ENCODE data around the gene BCL6. TPM values are rescaled to one million over a fixed set of nuclear protein-coding genes. Genes with fewer than 3 reads are reported as not detected.

Gene BCL6
- total RNA-seq, 2 donors from 2014 or later: 25.8 to 29.7 TPM

- H3K27me3 Mint-ChIP-seq: no peaks in the 10 kb centered on the region
- DNase-seq: no peak
- H3K27ac Mint-ChIP-seq: no peak overlapping the region
These were observed 38.3 kb downstream of the BCL6 start for GRCh38 chr3:187706971-187707370.

DNA sequence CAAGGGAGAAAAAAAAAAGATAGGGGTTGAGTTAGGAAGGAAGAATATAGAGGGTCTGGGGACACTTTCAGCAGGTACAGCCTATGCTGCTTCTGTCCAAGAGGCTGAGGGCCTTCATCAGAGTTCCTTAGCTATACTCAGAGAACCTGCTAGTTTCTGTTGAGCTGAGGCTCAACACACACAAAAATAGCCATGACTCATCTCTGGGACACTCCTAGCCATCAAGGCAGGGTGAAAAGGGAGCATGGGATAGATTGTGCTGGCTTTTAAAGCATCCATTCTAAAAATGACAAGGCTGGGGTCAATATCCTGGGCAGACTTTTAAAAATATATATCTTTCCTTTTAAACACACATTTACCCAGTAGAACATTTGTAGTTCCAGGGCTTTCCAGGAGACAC is 40.1 kb downstream of the BCL6 start:
- no peak overlapping the region for H3K27ac Mint-ChIP-seq
- no peaks in the 10 kb centered on the region for H3K27me3 Mint-ChIP-seq
- ATAC-seq: no peak
- DNase-seq: no peak
- no peaks in the 10 kb centered on the region for H3K9me3 ChIP-seq (ENCODE audit: control insufficient read depth, low read length, poor library complexity, severe bottlenecking)
- H3K4me3 Mint-ChIP-seq: no peak overlapping the region
- no peaks in the 10 kb centered on the region for H3K4me1 Mint-ChIP-seq
- no peaks in the 10 kb centered on the region for H3K36me3 Mint-ChIP-seq (ENCODE audit: low read depth)

More at GRCh38 chr3:187706971-187707370, 38.3 kb downstream of the BCL6 start:
- no peak for ATAC-seq
- Mint-ChIP-seq H3K4me1 (no peaks in the 10 kb centered on the region), H3K36me3 (ENCODE audit: low read depth) (no peaks in the 10 kb centered on the region), H3K4me3 (no peak overlapping the region)
- no peaks in the 10 kb centered on the region for H3K9me3 ChIP-seq (ENCODE audit: control insufficient read depth, low read length, poor library complexity, severe bottlenecking)

DNA sequence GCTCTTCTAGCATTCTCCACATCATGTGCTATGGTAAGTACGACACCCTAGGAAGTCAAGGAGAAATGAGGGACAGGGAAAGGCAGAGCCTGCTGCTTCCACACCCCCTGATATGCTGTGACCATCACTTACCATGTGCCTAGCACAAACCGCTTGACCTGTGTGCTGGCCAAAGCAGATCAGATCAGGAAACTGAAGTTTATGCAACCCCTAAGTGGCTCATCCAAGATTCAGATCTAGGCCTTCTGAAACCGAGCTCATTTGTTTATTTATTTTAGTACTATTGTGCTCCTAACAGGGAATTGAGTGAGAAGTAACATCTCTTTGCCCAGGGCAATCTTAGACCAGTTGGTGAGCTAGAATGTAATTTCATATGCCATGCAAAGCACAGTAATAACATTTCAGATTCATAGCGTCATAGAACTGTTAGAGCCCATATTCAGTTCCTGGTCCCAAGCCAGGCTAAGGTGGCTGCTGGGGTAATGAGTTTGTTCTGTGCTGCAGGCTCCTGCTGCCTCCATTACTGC is 42.7 kb downstream of the BCL6 start, which contains the start of gene RTP2:
Gene RTP2, minus strand, starts transcription at position 51 of the 527 bp plus-strand sequence. CDS start 429 bp downstream, outside the sequence.
- Mint-ChIP-seq H3K4me1 (no peaks in the 10 kb centered on the region), H3K36me3 (ENCODE audit: low read depth) (no peaks in the 10 kb centered on the region), H3K27me3 (peaks cover 6% of the 10 kb centered on the region), H3K27ac (no peak within 1 kb of the TSS), H3K4me3 (no peak within 1 kb of the TSS)
- ATAC-seq: no peak
- H3K9me3 ChIP-seq (ENCODE audit: control insufficient read depth, low read length, poor library complexity, severe bottlenecking): no peaks in the 10 kb centered on the region
- no peak for DNase-seq

DNA sequence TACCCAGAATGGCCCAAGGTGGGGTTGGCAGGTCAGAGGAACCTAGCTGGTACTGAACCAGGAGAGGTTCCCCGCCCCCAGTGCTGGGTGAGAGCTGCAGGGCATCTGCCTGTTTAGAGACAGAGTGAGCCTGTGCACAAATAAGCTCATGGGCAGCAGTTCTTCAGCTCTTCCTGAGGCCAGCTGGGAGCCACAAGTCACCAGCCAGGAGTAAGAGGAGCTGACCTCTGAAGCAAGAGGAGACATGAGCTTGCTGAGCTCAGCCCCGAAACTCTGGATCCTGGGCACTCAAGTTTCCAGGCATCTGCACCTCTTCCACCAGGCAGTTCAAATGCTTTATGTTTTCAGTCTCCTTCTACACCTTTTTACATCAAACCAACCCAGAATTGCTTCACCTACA is 45.0 kb downstream of the BCL6 start:
- DNase-seq (no peak), ATAC-seq (no peak)
- Mint-ChIP-seq H3K4me1 (peaks cover 3% of the 10 kb centered on the region), H3K27ac (no peak overlapping the region), H3K36me3 (ENCODE audit: low read depth) (no peaks in the 10 kb centered on the region), H3K4me3 (no peak overlapping the region), H3K27me3 (peaks cover 20% of the 10 kb centered on the region)
- H3K9me3 ChIP-seq (ENCODE audit: control insufficient read depth, low read length, poor library complexity, severe bottlenecking): no peaks in the 10 kb centered on the region

DNA sequence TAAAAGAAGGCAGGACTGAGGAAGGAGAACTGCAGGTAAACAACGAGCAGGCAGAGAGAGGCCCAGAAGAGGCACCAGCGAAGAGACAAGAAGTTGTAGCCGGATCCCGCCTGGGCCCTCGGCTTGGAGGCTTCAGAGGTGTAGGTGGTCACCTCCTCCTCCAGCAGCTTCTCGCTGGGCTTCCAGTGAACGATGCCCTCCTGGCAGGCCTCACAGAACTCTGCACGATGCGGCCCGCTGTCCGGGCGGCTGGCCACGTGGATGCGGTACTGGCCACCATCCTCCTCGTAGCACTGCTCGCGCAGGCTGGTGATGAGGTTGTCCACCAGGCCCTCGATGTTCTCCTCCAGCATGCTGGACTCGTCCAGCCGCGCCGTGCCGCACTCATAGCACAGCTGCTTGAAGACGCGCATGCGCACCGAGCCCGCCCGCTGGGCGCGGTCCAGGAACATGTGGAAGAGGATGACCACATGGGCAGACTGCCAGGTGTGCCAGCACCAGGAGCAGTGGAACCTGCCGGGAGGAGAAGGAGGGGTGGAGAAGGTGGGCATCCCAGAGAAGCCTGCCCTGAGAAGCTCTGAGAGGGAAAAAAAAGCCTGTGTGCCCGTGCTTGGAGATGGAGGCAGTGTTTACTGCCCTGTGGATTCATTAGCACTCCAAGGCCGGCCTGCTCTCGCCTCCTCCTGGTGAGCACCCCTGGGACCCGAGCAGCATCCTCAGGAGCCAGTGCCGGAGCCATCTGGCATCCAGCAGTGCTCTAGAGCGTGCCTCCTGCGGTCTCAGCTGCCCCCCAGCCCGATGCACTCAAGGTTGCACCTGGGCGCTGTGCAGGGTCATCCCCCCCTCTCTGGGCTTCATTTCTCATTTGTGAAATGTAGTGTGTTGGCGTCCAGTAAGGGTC is 46.5 kb downstream of the BCL6 start:
- ATAC-seq (no peak), DNase-seq (no peak)
- H3K4me3 Mint-ChIP-seq: no peak overlapping the region
- peaks cover 4% of the 10 kb centered on the region for H3K36me3 Mint-ChIP-seq (ENCODE audit: low read depth)
- H3K27me3 Mint-ChIP-seq: peaks cover 34% of the 10 kb centered on the region
- H3K4me1 Mint-ChIP-seq: peaks cover 4% of the 10 kb centered on the region
- H3K9me3 ChIP-seq (ENCODE audit: control insufficient read depth, low read length, poor library complexity, severe bottlenecking): no peaks in the 10 kb centered on the region
- no peak overlapping the region for H3K27ac Mint-ChIP-seq

GRCh38 chr3:187696021-187696420 is 49.2 kb downstream of the BCL6 start:
- DNase-seq: no peak
- H3K27ac Mint-ChIP-seq: no peak overlapping the region
- ATAC-seq: no peak
- peaks cover 4% of the 10 kb centered on the region for H3K4me1 Mint-ChIP-seq
- H3K9me3 ChIP-seq (ENCODE audit: control insufficient read depth, low read length, poor library complexity, severe bottlenecking): no peaks in the 10 kb centered on the region
- H3K27me3 Mint-ChIP-seq: peaks cover 56% of the 10 kb centered on the region
- no peak overlapping the region for H3K4me3 Mint-ChIP-seq
- peaks cover 4% of the 10 kb centered on the region for H3K36me3 Mint-ChIP-seq (ENCODE audit: low read depth)

GRCh38 chr3:187695449-187695848 is 49.8 kb downstream of the BCL6 start:
- ATAC-seq: no peak
- peaks cover 61% of the 10 kb centered on the region for H3K27me3 Mint-ChIP-seq
- H3K4me3 Mint-ChIP-seq: peak overlapping the region; percentile 49
- H3K36me3 Mint-ChIP-seq (ENCODE audit: low read depth): peaks cover 4% of the 10 kb centered on the region
- no peaks in the 10 kb centered on the region for H3K9me3 ChIP-seq (ENCODE audit: control insufficient read depth, low read length, poor library complexity, severe bottlenecking)
- H3K4me1 Mint-ChIP-seq: peaks cover 4% of the 10 kb centered on the region
- DNase-seq: no peak
- no peak overlapping the region for H3K27ac Mint-ChIP-seq

DNA sequence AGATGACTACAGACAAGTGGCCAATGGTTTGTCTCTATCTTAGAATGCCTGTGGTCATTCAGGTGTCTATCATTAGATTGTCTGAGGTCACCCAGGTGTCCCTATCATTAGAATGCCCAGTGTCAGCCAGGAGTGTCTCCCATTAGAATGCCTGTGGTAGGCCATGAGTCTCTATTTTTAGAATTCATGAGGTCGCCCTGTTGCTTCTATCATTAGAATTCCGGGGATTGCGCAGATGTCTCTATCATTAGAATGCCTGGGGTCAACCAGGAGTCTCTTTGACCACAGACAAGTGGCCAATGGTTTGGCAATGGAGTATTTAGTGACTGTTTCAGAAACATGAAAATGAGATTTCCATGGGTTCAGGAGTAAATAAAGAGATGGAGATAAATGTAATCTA is 50.5 kb downstream of the BCL6 start:
- H3K4me3 Mint-ChIP-seq: no peak overlapping the region
- no peak overlapping the region for H3K27ac Mint-ChIP-seq

DNA sequence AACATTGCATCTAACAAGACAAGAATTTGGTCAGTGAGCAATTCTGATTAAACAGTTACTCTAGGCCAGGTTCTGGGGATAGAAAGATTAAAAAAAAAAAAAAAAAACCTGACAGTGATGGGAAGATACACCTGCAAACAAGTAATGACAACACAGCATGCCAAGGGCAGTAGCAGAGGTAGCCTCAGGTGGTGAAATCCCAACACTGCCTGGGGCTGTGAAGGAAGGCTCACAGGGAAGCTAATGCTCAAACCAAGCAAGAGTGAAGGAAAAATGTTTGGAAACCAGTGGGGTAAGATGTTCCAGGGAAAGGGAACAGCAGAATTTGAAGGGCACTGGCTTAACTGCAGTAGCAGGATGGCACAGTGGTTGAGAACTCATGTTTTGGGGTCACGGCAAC is 51.8 kb downstream of the BCL6 start:
- no peaks in the 10 kb centered on the region for H3K9me3 ChIP-seq (ENCODE audit: control insufficient read depth, low read length, poor library complexity, severe bottlenecking)
- no peak for DNase-seq
- Mint-ChIP-seq H3K4me3 (no peak overlapping the region), H3K27me3 (peaks cover 73% of the 10 kb centered on the region), H3K36me3 (ENCODE audit: low read depth) (peaks cover 4% of the 10 kb centered on the region), H3K27ac (no peak overlapping the region), H3K4me1 (peaks cover 4% of the 10 kb centered on the region)
- no peak for ATAC-seq

More for the DNA sequence above, 50.5 kb downstream of the BCL6 start:
- Mint-ChIP-seq H3K4me1 (peaks cover 4% of the 10 kb centered on the region), H3K27me3 (peaks cover 65% of the 10 kb centered on the region), H3K36me3 (ENCODE audit: low read depth) (peaks cover 4% of the 10 kb centered on the region)
- DNase-seq (no peak), ATAC-seq (no peak)
- no peaks in the 10 kb centered on the region for H3K9me3 ChIP-seq (ENCODE audit: control insufficient read depth, low read length, poor library complexity, severe bottlenecking)

DNA sequence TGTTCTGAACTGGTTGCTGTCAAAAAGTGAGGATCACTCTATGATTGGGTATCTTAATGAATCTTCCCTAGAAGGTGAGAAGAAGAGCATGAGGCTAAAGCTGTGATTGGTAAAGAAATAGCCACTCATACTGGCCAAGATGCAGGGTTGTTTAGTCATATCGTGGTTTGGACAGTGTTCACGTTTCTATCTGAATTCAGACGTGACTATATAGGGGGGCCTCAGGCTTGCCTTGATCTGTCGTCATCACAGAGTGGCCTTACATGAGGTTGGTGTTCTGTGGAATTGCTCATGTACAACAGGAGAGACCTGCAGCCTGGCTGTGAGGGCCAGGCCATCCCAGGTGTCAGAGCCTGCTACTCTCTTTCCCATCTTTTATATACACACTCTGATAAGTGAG is 55.3 kb downstream of the BCL6 start:
- Mint-ChIP-seq H3K27ac (no peak overlapping the region), H3K36me3 (ENCODE audit: low read depth) (peaks cover 4% of the 10 kb centered on the region), H3K4me1 (no peaks in the 10 kb centered on the region), H3K4me3 (no peak overlapping the region), H3K27me3 (peaks cover 58% of the 10 kb centered on the region)
- DNase-seq: no peak
- H3K9me3 ChIP-seq (ENCODE audit: control insufficient read depth, low read length, poor library complexity, severe bottlenecking): no peaks in the 10 kb centered on the region
- no peak for ATAC-seq

GRCh38 chr3:187686621-187687273 is 58.5 kb downstream of the BCL6 start:
- H3K9me3 ChIP-seq (ENCODE audit: control insufficient read depth, low read length, poor library complexity, severe bottlenecking): no peaks in the 10 kb centered on the region
- ATAC-seq: no peak
- Mint-ChIP-seq H3K27me3 (peaks cover 49% of the 10 kb centered on the region), H3K4me1 (no peaks in the 10 kb centered on the region), H3K27ac (no peak overlapping the region), H3K4me3 (no peak overlapping the region), H3K36me3 (ENCODE audit: low read depth) (peaks cover 2% of the 10 kb centered on the region)
- DNase-seq: no peak

DNA sequence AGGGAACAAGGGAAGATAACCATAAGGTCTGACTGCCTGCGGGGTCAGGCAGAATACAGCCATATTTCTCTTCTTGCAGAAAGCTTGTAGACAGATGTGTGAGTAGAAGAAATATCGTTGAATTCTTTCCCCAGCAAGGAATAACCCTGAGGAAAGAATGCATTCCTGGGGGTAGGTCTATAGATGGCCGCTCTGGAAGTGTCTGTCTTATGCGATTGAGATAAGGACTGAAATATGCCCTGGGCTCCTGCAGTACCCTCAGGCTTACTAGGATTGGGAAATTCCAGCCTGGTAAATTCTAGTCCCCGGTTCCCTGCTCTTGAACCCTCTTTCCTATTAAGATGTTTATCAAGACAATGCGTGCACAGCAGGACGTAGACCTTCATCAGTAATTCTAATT is 59.3 kb downstream of the BCL6 start:
- Mint-ChIP-seq H3K36me3 (ENCODE audit: low read depth) (peaks cover 2% of the 10 kb centered on the region), H3K4me1 (no peaks in the 10 kb centered on the region), H3K27me3 (peaks cover 47% of the 10 kb centered on the region), H3K27ac (no peak overlapping the region), H3K4me3 (no peak overlapping the region)
- no peak for DNase-seq
- ATAC-seq: no peak
- no peaks in the 10 kb centered on the region for H3K9me3 ChIP-seq (ENCODE audit: control insufficient read depth, low read length, poor library complexity, severe bottlenecking)

- Mint-ChIP-seq H3K27ac (no peak overlapping the region), H3K4me1 (no peaks in the 10 kb centered on the region), H3K36me3 (ENCODE audit: low read depth) (peaks cover 2% of the 10 kb centered on the region), H3K4me3 (no peak overlapping the region), H3K27me3 (peaks cover 50% of the 10 kb centered on the region)
- DNase-seq (no peak), ATAC-seq (no peak)
- H3K9me3 ChIP-seq (ENCODE audit: control insufficient read depth, low read length, poor library complexity, severe bottlenecking): no peaks in the 10 kb centered on the region
These were observed 60.4 kb downstream of the BCL6 start for GRCh38 chr3:187684880-187685279.
